Coronary artery (tissue), 2 donors: Measurements from ENCODE around the gene LSM12.
A peak's percentile ranks its signal among the peaks of the same experiment; 100 is the strongest.

Experiments
- DNase-seq: peaks from one replicate; pipeline ENCODE4 v3.0.0-alpha.2; 2017; ENCODE audit warnings: low spot score
- H3K27ac ChIP-seq, 2 donors: fragments of 200-600 bp; sonication (generic); one replicate each; pipeline ENCODE4 v1.5.1; 2016 to 2019
- H3K4me3 ChIP-seq: fragments of 200-600 bp; sonication (generic); 2 replicates; pipeline ENCODE4 v1.5.1; 2016; ENCODE audit warnings: mild to moderate bottlenecking, moderate library complexity
- TF ChIP-seq, protein P1 (sequence below): fragments of 200-600 bp; sonication (generic); IDR thresholded peaks from one replicate; pipeline ENCODE4 v1.5.1; 2019; ENCODE audit warnings: antibody characterized with exemption

Gene LSM12

DNA sequence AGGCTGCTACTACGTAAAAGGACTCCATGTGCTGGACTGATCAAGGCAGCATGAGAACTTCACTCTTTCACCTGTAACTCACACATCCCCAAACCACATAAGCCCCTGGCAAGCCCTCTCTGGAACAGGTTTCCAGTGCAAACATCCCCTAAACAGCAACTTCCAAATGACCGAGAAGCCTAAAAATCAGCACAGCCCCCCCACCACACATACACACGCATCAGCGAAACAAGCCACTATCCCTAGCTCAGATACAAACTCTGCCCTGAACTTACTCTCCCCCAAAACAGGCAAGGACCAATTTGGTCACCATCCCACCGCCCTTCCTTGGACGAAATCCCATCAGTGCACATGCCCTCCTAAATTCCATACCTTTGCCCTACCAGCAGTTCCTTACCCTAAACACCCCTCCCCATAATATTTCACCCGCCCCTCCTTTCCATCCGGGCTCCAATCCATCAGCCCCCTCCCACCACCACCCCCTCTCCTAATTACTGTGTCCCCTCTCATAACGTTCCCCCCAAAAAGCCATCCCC, 735 bp downstream of the LSM12 start:
- TF ChIP-seq, protein P1, sequence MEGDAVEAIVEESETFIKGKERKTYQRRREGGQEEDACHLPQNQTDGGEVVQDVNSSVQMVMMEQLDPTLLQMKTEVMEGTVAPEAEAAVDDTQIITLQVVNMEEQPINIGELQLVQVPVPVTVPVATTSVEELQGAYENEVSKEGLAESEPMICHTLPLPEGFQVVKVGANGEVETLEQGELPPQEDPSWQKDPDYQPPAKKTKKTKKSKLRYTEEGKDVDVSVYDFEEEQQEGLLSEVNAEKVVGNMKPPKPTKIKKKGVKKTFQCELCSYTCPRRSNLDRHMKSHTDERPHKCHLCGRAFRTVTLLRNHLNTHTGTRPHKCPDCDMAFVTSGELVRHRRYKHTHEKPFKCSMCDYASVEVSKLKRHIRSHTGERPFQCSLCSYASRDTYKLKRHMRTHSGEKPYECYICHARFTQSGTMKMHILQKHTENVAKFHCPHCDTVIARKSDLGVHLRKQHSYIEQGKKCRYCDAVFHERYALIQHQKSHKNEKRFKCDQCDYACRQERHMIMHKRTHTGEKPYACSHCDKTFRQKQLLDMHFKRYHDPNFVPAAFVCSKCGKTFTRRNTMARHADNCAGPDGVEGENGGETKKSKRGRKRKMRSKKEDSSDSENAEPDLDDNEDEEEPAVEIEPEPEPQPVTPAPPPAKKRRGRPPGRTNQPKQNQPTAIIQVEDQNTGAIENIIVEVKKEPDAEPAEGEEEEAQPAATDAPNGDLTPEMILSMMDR: no peak
- peak overlapping the region; percentile 81 for H3K4me3 ChIP-seq
- peak overlapping the region; percentile 91 to 94 for H3K27ac ChIP-seq
- no peak for DNase-seq

DNA sequence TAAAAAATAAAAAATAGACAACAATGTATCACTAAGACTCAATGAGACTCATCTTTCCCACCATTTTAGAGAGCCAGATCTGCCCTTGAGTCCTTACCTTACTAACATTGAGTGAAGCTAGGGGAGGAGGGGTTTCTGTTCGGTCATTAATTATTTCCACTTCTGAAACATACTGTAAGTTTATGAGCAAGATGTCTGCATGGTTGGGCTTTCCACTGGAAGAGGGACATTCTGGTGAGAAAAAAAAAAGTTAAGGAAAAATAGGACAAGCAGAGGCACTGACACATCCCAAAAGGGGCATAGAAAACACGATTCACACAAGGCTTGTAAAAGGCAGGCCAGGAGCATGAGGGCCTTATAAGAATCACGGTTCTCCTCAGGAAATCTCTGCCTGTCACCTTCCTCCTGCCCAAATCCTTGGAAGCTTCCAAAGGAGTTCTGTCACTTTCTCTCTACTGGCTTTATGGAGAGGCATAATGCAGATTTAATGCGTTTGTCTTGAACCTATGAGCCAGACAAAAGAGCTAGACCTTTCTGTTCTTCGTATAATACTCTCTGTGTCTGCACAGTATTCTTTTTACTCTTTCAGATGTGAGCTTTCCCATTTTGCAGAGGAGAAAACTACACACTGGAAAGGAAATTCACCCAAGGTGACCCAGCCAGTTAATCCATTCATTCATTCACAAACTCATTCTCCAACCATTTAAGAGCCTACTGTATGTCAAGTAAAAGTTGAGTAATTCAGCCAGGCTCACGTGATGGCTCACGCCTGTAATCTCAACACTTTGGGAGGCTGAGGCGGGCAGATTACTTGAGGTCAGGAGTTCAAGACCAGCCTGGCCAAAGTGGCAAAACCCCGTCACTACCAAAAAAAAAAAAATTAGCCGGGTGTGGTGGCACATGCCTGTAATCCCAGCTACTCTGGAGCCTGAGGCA, 2.5 kb downstream of the LSM12 start:
- Histone ChIP-seq H3K27ac (no peak overlapping the region), H3K4me3 (no peak overlapping the region)
- TF ChIP-seq, protein P1: no peak
- DNase-seq: no peak

DNA sequence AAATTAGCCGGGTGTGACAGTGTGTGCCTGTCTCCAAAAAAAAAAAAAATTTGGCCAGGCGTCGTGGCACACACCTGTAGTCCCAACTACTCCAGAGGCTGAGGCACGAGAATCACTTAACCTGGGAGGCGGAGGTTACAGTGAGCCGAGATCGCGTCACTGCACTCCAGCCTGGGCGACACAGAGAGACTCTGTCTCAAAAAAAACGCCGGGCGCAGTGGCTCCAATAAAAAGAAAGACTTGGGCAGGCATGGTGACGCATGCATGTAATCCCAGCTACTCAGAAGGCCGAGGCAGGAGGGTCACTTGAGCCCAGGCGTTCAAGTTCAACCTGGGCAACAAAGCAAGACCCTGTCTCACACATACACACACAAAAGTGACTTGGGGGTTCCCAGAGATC, 3.6 kb downstream of the LSM12 start:
- TF ChIP-seq, protein P1: no peak
- no peak for DNase-seq

DNA sequence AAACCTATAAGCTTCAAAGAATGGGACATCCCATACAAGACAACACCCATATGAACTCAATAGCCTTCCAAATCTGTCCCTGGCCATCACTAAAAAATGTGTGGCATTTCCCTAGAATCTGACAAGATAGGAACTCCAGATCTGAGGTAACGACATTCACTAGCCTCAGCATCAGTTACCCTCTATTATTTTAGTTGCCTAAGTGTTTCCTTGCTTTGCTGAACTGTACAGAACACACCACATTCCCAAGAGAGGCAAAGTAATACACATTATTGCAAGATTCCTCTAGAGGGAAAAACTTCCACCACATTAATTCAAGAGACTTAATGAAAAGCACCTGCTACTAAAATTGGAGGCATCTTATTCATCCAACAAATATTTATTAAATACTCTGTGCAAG, 5.0 kb downstream of the LSM12 start:
- Histone ChIP-seq H3K27ac (no peak overlapping the region), H3K4me3 (no peak overlapping the region)
- TF ChIP-seq, protein P1: no peak
- no peak for DNase-seq

More for the DNA sequence above, 3.6 kb downstream of the LSM12 start:
- Histone ChIP-seq H3K27ac (no peak overlapping the region), H3K4me3 (no peak overlapping the region)

DNA sequence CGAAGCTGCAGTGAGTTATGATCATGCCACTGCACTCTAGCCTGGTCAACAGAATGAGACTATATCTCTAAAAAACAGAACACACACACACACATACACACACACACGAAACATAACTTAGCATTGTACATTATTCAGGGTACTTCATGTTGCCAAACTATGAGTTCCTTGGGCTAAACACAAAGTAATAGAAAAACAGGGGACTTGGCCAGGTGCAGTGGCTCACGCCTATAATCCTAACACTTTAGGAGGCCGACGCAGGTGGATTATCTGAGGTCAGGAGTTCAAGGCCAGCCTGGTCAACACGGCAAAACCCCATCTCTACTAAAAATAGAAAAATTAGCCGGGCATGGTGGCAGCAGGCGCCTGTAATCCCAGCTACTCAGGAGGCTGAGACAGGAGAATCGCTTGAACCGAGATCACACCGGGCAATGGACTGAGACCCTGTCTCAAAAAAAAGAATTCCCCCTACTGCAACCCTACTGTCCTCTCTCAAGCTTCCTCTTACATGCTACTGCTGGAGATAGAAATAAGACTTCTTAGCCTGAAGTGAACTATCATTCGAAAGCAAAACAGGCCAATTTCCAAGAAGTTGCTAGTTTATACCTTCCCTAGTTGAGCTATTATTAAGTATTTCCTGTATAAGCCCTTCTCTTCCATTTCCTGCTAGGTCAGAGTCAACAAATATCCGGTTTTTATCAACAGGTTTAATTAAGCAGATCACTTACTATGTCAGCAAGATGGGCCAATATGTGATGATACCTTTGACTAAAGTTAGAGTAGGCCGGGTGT, 7.2 kb downstream of the LSM12 start:
- no peak overlapping the region for H3K4me3 ChIP-seq
- DNase-seq: no peak
- H3K27ac ChIP-seq: no peak overlapping the region
- TF ChIP-seq, protein P1: no peak

DNA sequence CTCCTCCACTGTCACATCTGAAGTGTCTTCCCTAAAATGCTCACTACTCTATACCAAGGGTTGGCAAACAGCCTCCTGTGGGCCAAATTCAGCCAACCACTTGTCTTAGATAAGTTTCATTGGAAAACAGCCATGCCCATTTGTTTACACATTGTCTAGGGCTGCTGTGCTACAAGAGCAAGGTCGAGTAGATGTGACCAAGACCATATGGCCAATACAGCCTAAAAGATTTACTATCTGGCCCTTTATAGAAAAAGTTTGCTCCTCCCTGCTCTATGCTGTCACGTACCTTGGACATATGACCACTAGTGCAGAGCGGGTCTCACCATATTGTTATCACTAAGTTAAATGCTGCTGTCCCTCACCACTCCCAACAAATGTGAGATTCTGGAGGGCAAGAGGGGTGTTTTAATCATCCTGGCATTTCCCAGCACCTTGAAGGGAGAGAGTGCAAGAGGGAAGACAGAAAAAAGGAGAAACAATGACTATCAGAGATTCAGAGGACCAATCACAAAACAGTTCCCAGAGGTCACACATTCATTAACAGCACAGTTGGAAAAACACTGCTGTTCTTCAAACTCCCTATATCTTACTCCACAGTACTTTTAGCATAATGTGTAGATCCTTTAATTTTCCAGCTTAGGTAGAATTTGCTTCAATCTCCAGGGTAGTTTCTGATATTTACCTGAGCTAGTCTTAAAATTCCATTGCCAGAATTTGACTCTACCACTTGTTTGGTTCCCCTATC, 13.2 kb downstream of the LSM12 start:
- TF ChIP-seq, protein P1: no peak
- H3K4me3 ChIP-seq: no peak overlapping the region
- no peak overlapping the region for H3K27ac ChIP-seq
- no peak for DNase-seq
